ENCODE results near the gene LRRC15. TPM values are rescaled to one million over a fixed set of nuclear protein-coding genes. Genes with fewer than 3 reads are reported as not detected.
A peak's percentile ranks its signal among the peaks of the same experiment; 100 is the strongest.

LRRC15 gene
- total and polyA plus RNA-seq, 2 donors from 2014 or later = 0.09 to 0.63 TPM

GRCh38 chr3:194310060-194310835 is 59.3 kb downstream of the LRRC15 start:
- intact Hi-C loops (cut with DNase I) = loop anchor here (10.0 kb wide), 2 partner anchors 525 to 645 kb away; no protein-coding TSS in a partner anchor
- TF ChIP-seq CTCF (IDR thresholded peaks at IDR 0.05; ENCODE audit: borderline replicate concordance, extremely low read depth, insufficient read depth) = no peak
- H3K9ac ChIP-seq (ENCODE audit: low read length in 3 of 3) = no peak overlapping the region
- no peaks in the 10 kb centered on the region for H3K27me3 ChIP-seq (ENCODE audit: control insufficient read depth, insufficient read depth, low read length)
- no peaks in the 10 kb centered on the region for H3K36me3 ChIP-seq (ENCODE audit: control insufficient read depth in 2 of 3, insufficient read depth in 3 of 3, low read length in 3 of 3)
- H3K4me3 ChIP-seq (ENCODE audit: low read length in 3 of 3) = no peak overlapping the region
- DNase-seq = no peak
- no peak for FAIRE-seq
- H3K9me3 ChIP-seq (ENCODE audit: control insufficient read depth in 2 of 3, insufficient read depth in 1 of 3, low read length in 3 of 3) = no peaks in the 10 kb centered on the region
- no peak overlapping the region for H3K27ac ChIP-seq (ENCODE audit: low read depth in 2 of 2, low read length in 2 of 2)
- H3K4me1 ChIP-seq (ENCODE audit: control insufficient read depth in 2 of 3, insufficient read depth in 2 of 3, low read depth in 1 of 3, low read length in 3 of 3) = peaks cover 5 to 24% (median 22%) of the 10 kb centered on the region in 3 donors

DNA sequence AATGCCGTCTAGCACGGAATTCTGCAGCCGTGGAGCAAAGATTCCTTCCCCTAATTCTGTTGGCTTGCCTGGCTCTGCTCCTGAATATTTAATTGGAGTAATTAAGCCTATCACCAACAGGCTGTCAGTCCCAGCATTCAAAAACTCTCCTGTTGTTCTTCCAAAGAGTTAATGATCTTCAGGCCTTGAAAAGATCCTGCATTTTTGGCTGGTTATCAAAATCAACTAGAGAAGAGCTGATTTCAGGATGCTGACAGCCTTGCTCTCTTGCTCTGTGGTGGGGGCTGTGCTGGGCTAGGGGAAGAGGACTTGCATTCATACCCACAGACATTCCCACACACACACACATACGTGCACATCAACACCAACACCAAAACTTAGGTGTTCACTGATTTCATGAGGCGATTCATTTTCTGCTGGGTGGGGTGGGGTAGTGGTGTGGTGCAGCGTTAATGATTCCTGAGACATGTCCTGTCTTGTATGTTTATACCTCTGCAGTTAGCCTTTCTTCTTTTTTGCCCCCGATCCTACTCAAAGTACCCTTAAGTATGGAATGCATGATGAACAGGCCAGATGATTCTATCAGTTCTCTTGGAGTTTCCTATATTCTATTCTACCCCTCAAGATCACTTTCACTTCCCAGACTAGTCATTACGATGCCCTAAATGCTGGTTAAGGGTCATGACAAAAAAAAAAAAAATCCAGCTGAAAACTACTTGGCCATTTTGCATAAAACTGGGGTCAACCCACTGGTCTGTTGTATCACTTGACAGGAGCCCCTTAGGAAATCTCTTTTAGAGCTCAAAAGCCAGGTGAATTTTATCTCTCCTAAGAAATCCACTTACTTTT is 60.7 kb downstream of the LRRC15 start:
- peak overlapping the region in 1 of 2 donors; percentile 8 for H3K27ac ChIP-seq (ENCODE audit: low read depth in 2 of 2, low read length in 2 of 2)

GRCh38 chr3:194307849-194308248 is 61.7 kb downstream of the LRRC15 start:
- FAIRE-seq (no peak), DNase-seq (no peak)
- Histone ChIP-seq H3K4me1 (ENCODE audit: control insufficient read depth in 2 of 3, insufficient read depth in 2 of 3, low read depth in 1 of 3, low read length in 3 of 3) (peaks cover 5 to 20% (median 10%) of the 10 kb centered on the region in 3 donors), H3K27me3 (ENCODE audit: control insufficient read depth, insufficient read depth, low read length) (no peaks in the 10 kb centered on the region), H3K4me3 (ENCODE audit: low read length in 3 of 3) (no peak overlapping the region), H3K9ac (ENCODE audit: low read length in 3 of 3) (no peak overlapping the region), H3K27ac (ENCODE audit: low read depth in 2 of 2, low read length in 2 of 2) (peak overlapping the region; percentile 47 to 68), H3K36me3 (ENCODE audit: control insufficient read depth in 2 of 3, insufficient read depth in 3 of 3, low read length in 3 of 3) (no peaks in the 10 kb centered on the region), H3K9me3 (ENCODE audit: control insufficient read depth in 2 of 3, insufficient read depth in 1 of 3, low read length in 3 of 3) (no peaks in the 10 kb centered on the region)
- TF ChIP-seq CTCF (IDR thresholded peaks at IDR 0.05; ENCODE audit: borderline replicate concordance, extremely low read depth, insufficient read depth) = no peak
- intact Hi-C loops (cut with DNase I) = no loop called here

More for the DNA sequence above, 60.7 kb downstream of the LRRC15 start:
- intact Hi-C loops (cut with DNase I) = no loop called here
- no peaks in the 10 kb centered on the region for H3K27me3 ChIP-seq (ENCODE audit: control insufficient read depth, insufficient read depth, low read length)
- no peak overlapping the region for H3K4me3 ChIP-seq (ENCODE audit: low read length in 3 of 3)
- no peaks in the 10 kb centered on the region for H3K36me3 ChIP-seq (ENCODE audit: control insufficient read depth in 2 of 3, insufficient read depth in 3 of 3, low read length in 3 of 3)
- no peak for TF ChIP-seq CTCF (IDR thresholded peaks at IDR 0.05; ENCODE audit: borderline replicate concordance, extremely low read depth, insufficient read depth)
- peak in 1 of 5 donors; percentile 23 for DNase-seq
- H3K9me3 ChIP-seq (ENCODE audit: control insufficient read depth in 2 of 3, insufficient read depth in 1 of 3, low read length in 3 of 3) = no peaks in the 10 kb centered on the region
- no peak for FAIRE-seq
- H3K9ac ChIP-seq (ENCODE audit: low read length in 3 of 3) = peak overlapping the region in 1 of 3 donors; percentile 2
- H3K4me1 ChIP-seq (ENCODE audit: control insufficient read depth in 2 of 3, insufficient read depth in 2 of 3, low read depth in 1 of 3, low read length in 3 of 3) = peaks cover 5 to 22% (median 17%) of the 10 kb centered on the region in 3 donors
